Keratinocyte (primary cell): ENCODE data around the gene GSPT1.

ENCODE experiments used
- EZH2 ChIP-seq: IDR thresholded peaks from one replicate; pipeline ENCODE4 v1.6.1; 2012; ENCODE audit warnings: inconsistent platforms, mild to moderate bottlenecking, low read length, moderate library complexity
- TF ChIP-seq, protein P1 (sequence below), 3 experiments: IDR thresholded peaks in 1 of 3; conservative IDR thresholded peaks in 1 of 3; optimal IDR thresholded peaks in 1 of 3; 2 replicates in 2 of 3; 3 replicates in 1 of 3; pipeline versions ENCODE3 to v1.5.1; 2011; ENCODE audit warnings: low read length in 3 of 3, mild to moderate bottlenecking in 3 of 3, moderate library complexity in 2 of 3, control low read depth in 1 of 3, inconsistent platforms in 1 of 3; ENCODE audit not compliant: insufficient read depth in 2 of 3; ENCODE audit errors: extremely low read depth in 1 of 3

GRCh38 chr16:11956558-11956957 lies 40.8 kb upstream of the GSPT1 start:
- TF ChIP-seq, protein P1, sequence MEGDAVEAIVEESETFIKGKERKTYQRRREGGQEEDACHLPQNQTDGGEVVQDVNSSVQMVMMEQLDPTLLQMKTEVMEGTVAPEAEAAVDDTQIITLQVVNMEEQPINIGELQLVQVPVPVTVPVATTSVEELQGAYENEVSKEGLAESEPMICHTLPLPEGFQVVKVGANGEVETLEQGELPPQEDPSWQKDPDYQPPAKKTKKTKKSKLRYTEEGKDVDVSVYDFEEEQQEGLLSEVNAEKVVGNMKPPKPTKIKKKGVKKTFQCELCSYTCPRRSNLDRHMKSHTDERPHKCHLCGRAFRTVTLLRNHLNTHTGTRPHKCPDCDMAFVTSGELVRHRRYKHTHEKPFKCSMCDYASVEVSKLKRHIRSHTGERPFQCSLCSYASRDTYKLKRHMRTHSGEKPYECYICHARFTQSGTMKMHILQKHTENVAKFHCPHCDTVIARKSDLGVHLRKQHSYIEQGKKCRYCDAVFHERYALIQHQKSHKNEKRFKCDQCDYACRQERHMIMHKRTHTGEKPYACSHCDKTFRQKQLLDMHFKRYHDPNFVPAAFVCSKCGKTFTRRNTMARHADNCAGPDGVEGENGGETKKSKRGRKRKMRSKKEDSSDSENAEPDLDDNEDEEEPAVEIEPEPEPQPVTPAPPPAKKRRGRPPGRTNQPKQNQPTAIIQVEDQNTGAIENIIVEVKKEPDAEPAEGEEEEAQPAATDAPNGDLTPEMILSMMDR (optimal IDR thresholded peaks at IDR 0.05 in 1 of 3, IDR thresholded peaks at IDR 0.05 in 1 of 3, conservative IDR thresholded peaks at IDR 0.05 in 1 of 3; ENCODE audit: extremely low read depth in 1 of 3, insufficient read depth in 2 of 3, low read length in 3 of 3): no peak
- no peak for TF ChIP-seq EZH2
